Neural cell (in vitro differentiated cells): Measurements from ENCODE around the gene CLVS2.

ENCODE experiments used
- EZH2 ChIP-seq: fragments of 200-600, 300-800 bp; shearing (Covaris generic), sonication (generic); IDR thresholded peaks from 2 replicates; pipeline ENCODE4 v1.6.1; 2014; ENCODE audit warnings: antibody characterized with exemption, low read length, borderline replicate concordance, mild to moderate bottlenecking; ENCODE audit not compliant: insufficient read depth, poor library complexity, severe bottlenecking
- RAD21 ChIP-seq: fragments of 450-650 bp; conservative IDR thresholded peaks from 2 replicates; pipeline ENCODE4 v1.6.1; 2014; ENCODE audit warnings: antibody characterized with exemption, mild to moderate bottlenecking, moderate library complexity
- SMC3 ChIP-seq: fragments of 450-650 bp; conservative IDR thresholded peaks from 2 replicates; pipeline ENCODE4 v1.6.1; 2014; ENCODE audit warnings: antibody characterized with exemption, mild to moderate bottlenecking, moderate library complexity; ENCODE audit not compliant: poor library complexity
- TF ChIP-seq, protein P1 (sequence below): fragments of 450-650 bp; IDR thresholded peaks from 2 replicates; pipeline ENCODE4 v1.5.1; 2014; ENCODE audit warnings: antibody characterized with exemption, mild to moderate bottlenecking, moderate library complexity; ENCODE audit not compliant: poor library complexity, severe bottlenecking
- TF ChIP-seq, protein P2 (sequence below): IDR thresholded peaks from 2 replicates; pipeline ENCODE4 v1.6.1; 2012; ENCODE audit warnings: borderline replicate concordance

GRCh38 chr6:123024976-123025375 lies 28.9 kb downstream of the CLVS2 start:
- TF ChIP-seq, protein P1, sequence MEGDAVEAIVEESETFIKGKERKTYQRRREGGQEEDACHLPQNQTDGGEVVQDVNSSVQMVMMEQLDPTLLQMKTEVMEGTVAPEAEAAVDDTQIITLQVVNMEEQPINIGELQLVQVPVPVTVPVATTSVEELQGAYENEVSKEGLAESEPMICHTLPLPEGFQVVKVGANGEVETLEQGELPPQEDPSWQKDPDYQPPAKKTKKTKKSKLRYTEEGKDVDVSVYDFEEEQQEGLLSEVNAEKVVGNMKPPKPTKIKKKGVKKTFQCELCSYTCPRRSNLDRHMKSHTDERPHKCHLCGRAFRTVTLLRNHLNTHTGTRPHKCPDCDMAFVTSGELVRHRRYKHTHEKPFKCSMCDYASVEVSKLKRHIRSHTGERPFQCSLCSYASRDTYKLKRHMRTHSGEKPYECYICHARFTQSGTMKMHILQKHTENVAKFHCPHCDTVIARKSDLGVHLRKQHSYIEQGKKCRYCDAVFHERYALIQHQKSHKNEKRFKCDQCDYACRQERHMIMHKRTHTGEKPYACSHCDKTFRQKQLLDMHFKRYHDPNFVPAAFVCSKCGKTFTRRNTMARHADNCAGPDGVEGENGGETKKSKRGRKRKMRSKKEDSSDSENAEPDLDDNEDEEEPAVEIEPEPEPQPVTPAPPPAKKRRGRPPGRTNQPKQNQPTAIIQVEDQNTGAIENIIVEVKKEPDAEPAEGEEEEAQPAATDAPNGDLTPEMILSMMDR: no peak
- TF ChIP-seq SMC3 (no peak), RAD21 (no peak), EZH2 (no peak)
- TF ChIP-seq, protein P2, sequence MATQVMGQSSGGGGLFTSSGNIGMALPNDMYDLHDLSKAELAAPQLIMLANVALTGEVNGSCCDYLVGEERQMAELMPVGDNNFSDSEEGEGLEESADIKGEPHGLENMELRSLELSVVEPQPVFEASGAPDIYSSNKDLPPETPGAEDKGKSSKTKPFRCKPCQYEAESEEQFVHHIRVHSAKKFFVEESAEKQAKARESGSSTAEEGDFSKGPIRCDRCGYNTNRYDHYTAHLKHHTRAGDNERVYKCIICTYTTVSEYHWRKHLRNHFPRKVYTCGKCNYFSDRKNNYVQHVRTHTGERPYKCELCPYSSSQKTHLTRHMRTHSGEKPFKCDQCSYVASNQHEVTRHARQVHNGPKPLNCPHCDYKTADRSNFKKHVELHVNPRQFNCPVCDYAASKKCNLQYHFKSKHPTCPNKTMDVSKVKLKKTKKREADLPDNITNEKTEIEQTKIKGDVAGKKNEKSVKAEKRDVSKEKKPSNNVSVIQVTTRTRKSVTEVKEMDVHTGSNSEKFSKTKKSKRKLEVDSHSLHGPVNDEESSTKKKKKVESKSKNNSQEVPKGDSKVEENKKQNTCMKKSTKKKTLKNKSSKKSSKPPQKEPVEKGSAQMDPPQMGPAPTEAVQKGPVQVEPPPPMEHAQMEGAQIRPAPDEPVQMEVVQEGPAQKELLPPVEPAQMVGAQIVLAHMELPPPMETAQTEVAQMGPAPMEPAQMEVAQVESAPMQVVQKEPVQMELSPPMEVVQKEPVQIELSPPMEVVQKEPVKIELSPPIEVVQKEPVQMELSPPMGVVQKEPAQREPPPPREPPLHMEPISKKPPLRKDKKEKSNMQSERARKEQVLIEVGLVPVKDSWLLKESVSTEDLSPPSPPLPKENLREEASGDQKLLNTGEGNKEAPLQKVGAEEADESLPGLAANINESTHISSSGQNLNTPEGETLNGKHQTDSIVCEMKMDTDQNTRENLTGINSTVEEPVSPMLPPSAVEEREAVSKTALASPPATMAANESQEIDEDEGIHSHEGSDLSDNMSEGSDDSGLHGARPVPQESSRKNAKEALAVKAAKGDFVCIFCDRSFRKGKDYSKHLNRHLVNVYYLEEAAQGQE: no peak
